GM12873 (cell line): ENCODE data around the gene COL8A2.

Source experiments
- CTCF ChIP-seq: IDR thresholded peaks from 2 replicates; pipeline ENCODE4 v1.5.1; 2012; ENCODE audit warnings: low read depth, mild to moderate bottlenecking, moderate library complexity, low read length, control low read depth; ENCODE audit not compliant: insufficient read depth; ENCODE audit errors: missing control alignments

COL8A2 gene

GRCh38 chr1:36142121-36142520 is 17.1 kb upstream of the COL8A2 start:
- no peak for TF ChIP-seq CTCF

GRCh38 chr1:36139521-36139920 is 14.5 kb upstream of the COL8A2 start:
- TF ChIP-seq CTCF, result no peak

GRCh38 chr1:36137776-36138175 is 12.8 kb upstream of the COL8A2 start:
- TF ChIP-seq CTCF, result no peak

- no peak for TF ChIP-seq CTCF
Observed at GRCh38 chr1:36137226-36137625, 12.2 kb upstream of the COL8A2 start.

- no peak for TF ChIP-seq CTCF
Observed at GRCh38 chr1:36136535-36136934, 11.5 kb upstream of the COL8A2 start.

- no peak for TF ChIP-seq CTCF
Observed at GRCh38 chr1:36135796-36136195, 10.8 kb upstream of the COL8A2 start.

- TF ChIP-seq CTCF, result no peak
Observed at GRCh38 chr1:36135330-36135667, 10.3 kb upstream of the COL8A2 start.
